BLaER1 treated with 17β-estradiol and CSF1 and Interleukin-3, amounts not matched to agents 10 nM and 100 nM (cell line): ENCODE results near the gene ALDH1B1.

Experiments used
- H3K27ac ChIP-seq, 11 experiments: shearing (Covaris generic); formaldehyde crosslinking; 2 replicates each; pipeline ENCODE4 v1.8.1; 2022
- H3K27me3 ChIP-seq, 11 experiments: shearing (Covaris generic); formaldehyde crosslinking; 2 replicates each; pipeline ENCODE4 v1.8.1; 2022
- H3K36me3 ChIP-seq, 11 experiments: shearing (Covaris generic); formaldehyde crosslinking; 2 replicates each; pipeline ENCODE4 v1.8.1; 2022
- H3K4me1 ChIP-seq, 10 experiments: shearing (Covaris generic); formaldehyde crosslinking; 2 replicates each; pipeline ENCODE4 v1.8.1; 2022
- H3K4me2 ChIP-seq, 11 experiments: shearing (Covaris generic); formaldehyde crosslinking; 2 replicates each; pipeline ENCODE4 v1.8.1; 2022
- H3K4me3 ChIP-seq, 10 experiments: shearing (Covaris generic); formaldehyde crosslinking; 2 replicates each; pipeline ENCODE4 v1.8.1; 2022
- H3K9ac ChIP-seq, 11 experiments: shearing (Covaris generic); formaldehyde crosslinking; 2 replicates each; pipeline ENCODE4 v1.8.1; 2022
- H3K9me3 ChIP-seq, 11 experiments: shearing (Covaris generic); formaldehyde crosslinking; replicated peaks in 1 of 11; 2 replicates each; pipeline ENCODE4 v1.8.1; 2022
- H4K20me1 ChIP-seq, 11 experiments: shearing (Covaris generic); formaldehyde crosslinking; 2 replicates each; pipeline ENCODE4 v1.8.1; 2022
- Cebpa-rat ChIP-seq, 11 experiments: shearing (Covaris generic); IDR thresholded peaks; 2 replicates each; pipeline ENCODE4 v1.8.1; 2022

Gene ALDH1B1

DNA sequence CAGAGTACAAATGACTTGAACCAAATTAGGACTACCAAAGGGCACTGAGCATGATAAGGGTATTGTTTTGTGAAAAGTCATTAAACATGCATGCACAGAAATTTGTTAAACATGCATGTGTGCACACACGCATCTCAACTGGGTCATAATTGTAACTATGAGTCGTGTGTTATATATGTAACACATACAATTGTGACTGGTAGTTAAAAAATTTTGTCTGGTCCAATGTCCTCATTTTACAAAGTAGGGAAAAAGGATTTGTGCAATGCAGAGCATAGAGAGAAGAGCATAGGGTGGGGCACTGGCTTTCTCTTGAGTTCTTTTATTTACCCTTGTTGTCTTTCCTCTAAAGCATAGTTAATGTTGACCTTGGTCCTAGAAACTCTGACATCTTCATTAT, 51.1 kb downstream of the ALDH1B1 start:
- TF ChIP-seq Cebpa-rat (IDR thresholded peaks at IDR 0.05) = no peak
- Histone ChIP-seq H3K4me3 (no peak overlapping the region), H3K4me1 (peaks cover 0 to 31% (median 4%) of the 10 kb centered on the region in 10 experiments; a peak in 9 of 20 replicates), H3K9me3 (no peaks in the 10 kb centered on the region), H3K27me3 (no peaks in the 10 kb centered on the region), H3K4me2 (no peak overlapping the region), H3K9ac (no peak overlapping the region), H4K20me1 (no peaks in the 10 kb centered on the region), H3K36me3 (no peaks in the 10 kb centered on the region), H3K27ac (no peak overlapping the region)

DNA sequence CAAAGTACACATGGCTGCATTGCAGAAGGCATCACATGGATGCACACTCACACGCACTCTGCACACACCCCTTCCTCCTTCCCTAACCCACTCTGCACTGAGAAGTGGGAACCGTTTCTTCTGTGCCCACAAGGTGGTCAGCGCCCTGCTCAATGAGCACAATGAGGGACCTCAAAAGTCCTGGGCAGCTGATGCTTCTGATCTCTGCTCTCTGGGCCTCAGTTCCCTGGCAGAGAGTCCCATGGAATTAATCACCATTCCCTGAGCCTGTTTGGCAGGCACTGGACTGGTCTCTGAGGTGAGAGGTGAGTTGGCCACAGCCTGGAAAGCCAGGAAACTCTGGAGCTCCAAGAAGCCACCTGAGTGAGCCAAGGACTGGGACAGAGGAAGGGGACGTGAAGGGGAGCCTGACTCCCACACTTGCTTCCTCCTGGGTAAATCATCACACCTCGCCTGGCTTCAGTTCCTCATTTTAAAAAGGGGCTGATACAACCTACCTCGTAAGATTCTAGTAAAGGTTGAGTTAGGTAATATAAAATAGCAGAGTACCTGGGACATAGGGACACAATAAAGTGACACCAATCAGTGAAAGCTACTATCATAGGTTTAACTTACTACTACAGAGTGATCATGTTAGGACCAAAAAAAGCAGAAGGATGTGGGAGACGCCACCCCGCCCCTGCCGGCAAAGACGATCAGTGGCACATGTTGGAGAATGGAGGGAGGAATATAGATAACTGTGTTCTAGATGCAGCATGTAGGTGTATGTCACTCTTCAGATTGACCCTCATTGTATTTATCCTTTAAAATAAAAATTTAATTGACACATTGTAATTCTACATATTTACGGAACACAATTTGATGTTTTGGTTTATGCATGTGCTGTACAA, 52.9 kb downstream of the ALDH1B1 start:
- H4K20me1 ChIP-seq = no peaks in the 10 kb centered on the region
- TF ChIP-seq Cebpa-rat (IDR thresholded peaks at IDR 0.05) = no peak

DNA sequence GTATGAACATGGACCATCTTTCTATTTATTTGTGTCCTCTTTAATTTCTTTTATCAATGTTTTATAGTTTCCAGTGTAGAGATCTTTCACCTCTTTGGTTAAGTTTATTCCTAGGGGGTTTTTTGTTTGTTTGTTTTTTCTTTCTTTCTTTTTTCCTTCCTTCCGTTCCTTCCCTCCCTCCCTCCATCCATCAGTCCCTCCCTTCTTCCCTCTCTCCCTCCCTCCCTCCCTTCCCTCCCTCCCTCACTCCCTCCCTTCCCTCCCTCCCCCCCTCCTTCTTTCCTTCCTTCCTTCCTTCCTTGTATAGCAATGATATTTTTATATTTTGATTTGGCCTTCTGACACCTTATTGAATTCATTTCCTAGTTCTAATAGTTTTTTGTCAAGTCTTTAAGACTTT, 55.2 kb downstream of the ALDH1B1 start:
- no peak overlapping the region for H3K4me3 ChIP-seq
- H3K9ac ChIP-seq = no peak overlapping the region
- no peak overlapping the region for H3K27ac ChIP-seq
- no peaks in the 10 kb centered on the region for H3K27me3 ChIP-seq
- H3K36me3 ChIP-seq = no peaks in the 10 kb centered on the region
- TF ChIP-seq Cebpa-rat (IDR thresholded peaks at IDR 0.05) = no peak
- H3K4me2 ChIP-seq = no peak overlapping the region
- H4K20me1 ChIP-seq = no peaks in the 10 kb centered on the region
- peaks cover 0 to 10% (median 4%) of the 10 kb centered on the region in 10 experiments; a peak in 9 of 20 replicates for H3K4me1 ChIP-seq
- H3K9me3 ChIP-seq = peaks cover 13 to 26% (median 21%) of the 10 kb centered on the region in 11 experiments

More for the DNA sequence above, 52.9 kb downstream of the ALDH1B1 start:
- Histone ChIP-seq H3K4me1 (peaks cover 0 to 20% (median 4%) of the 10 kb centered on the region in 10 experiments; a peak in 9 of 20 replicates), H3K27me3 (no peaks in the 10 kb centered on the region), H3K9ac (no peak overlapping the region), H3K27ac (no peak overlapping the region), H3K9me3 (peaks cover 0 to 7% (median 5%) of the 10 kb centered on the region in 11 experiments; a peak in 15 of 22 replicates), H3K4me3 (no peak overlapping the region), H3K36me3 (no peaks in the 10 kb centered on the region), H3K4me2 (peak overlapping the region in 4 of 11 experiments; percentile 3 to 27 (median 24); a peak in 4 of 22 replicates)
